ENCODE measurements around the gene MTX2. TPM values are rescaled to one million over a fixed set of nuclear protein-coding genes. Genes with fewer than 3 reads are reported as not detected.

Gene MTX2
- total RNA-seq, 2 donors from 2014 or later: 6.6 to 15.6 TPM

- H3K9me3 ChIP-seq: no peaks in the 10 kb centered on the region
- ATAC-seq (no peak), DNase-seq (no peak)
- H3K27ac ChIP-seq: no peak overlapping the region
- no peaks in the 10 kb centered on the region for H3K27me3 ChIP-seq
- no peak overlapping the region for H3K4me3 ChIP-seq
- intact Hi-C loops (cut with DNase I): no loop called here
- TF ChIP-seq CTCF (IDR thresholded peaks at IDR 0.05): no peak
- no peak for TF ChIP-seq POLR2A (IDR thresholded peaks at IDR 0.05)
- peaks cover 5 to 6% of the 10 kb centered on the region in 2 donors for H3K36me3 ChIP-seq (replicated peaks in 1 of 2; ENCODE audit: insufficient read depth in 1 of 2, low read depth in 2 of 2)
- no peaks in the 10 kb centered on the region for H3K4me1 ChIP-seq
- WGBS, 2 donors: 98 to 100% methylated on average over 1 of the region's 1 CpG
Observed at GRCh38 chr2:176334729-176335128, 65.5 kb downstream of the MTX2 start.

- intact Hi-C loops (cut with DNase I): no loop called here
- no peaks in the 10 kb centered on the region for H3K9me3 ChIP-seq
- ATAC-seq (no peak), DNase-seq (no peak)
- 94 to 99% methylated on average over 3 of the region's 3 CpGs for WGBS, 2 donors
- no peaks in the 10 kb centered on the region for H3K4me1 ChIP-seq
- TF ChIP-seq POLR2A (IDR thresholded peaks at IDR 0.05) (no peak), CTCF (IDR thresholded peaks at IDR 0.05) (no peak)
- no peak overlapping the region for H3K4me3 ChIP-seq
- H3K36me3 ChIP-seq (replicated peaks in 1 of 2; ENCODE audit: insufficient read depth in 1 of 2, low read depth in 2 of 2): peaks cover 3 to 5% of the 10 kb centered on the region in 2 donors
- H3K27me3 ChIP-seq: no peaks in the 10 kb centered on the region
- H3K27ac ChIP-seq: no peak overlapping the region
Observed at GRCh38 chr2:176338395-176338794, 69.2 kb downstream of the MTX2 start.

GRCh38 chr2:176339208-176339607, 70.0 kb downstream of the MTX2 start:
- WGBS, 2 donors: 100% methylated on average over 1 of the region's 1 CpG
- H3K4me3 ChIP-seq: no peak overlapping the region
- intact Hi-C loops (cut with DNase I): no loop called here
- H3K36me3 ChIP-seq (replicated peaks in 1 of 2; ENCODE audit: insufficient read depth in 1 of 2, low read depth in 2 of 2): peaks cover 3 to 5% of the 10 kb centered on the region in 2 donors
- TF ChIP-seq CTCF (IDR thresholded peaks at IDR 0.05) (no peak), POLR2A (IDR thresholded peaks at IDR 0.05) (no peak)
- H3K4me1 ChIP-seq: no peaks in the 10 kb centered on the region
- DNase-seq: no peak
- H3K9me3 ChIP-seq: no peaks in the 10 kb centered on the region
- no peak for ATAC-seq
- H3K27ac ChIP-seq: no peak overlapping the region
- no peaks in the 10 kb centered on the region for H3K27me3 ChIP-seq

DNA sequence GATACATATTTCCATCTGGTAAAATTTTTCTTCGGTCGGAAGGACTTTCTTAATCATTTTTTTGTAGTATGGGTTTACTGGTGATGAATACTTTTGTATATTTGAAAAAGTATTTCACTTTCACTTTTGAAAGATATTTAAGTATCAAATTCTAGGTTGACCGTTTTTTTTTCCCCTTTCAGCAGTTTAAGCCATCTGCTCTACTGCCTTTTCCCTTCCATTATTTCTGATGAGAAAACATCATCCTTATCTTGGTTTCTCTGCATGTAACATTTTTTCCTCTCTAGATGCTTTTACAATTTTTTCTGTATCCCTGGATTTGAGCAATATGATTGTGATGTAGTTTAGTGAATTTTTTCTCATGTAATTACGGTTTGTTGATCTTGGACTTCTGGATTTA, 87.0 kb downstream of the MTX2 start:
- H3K4me3 ChIP-seq: no peak overlapping the region
- WGBS, 2 donors: 86 to 87% methylated on average over 4 of the region's 4 CpGs
- H3K27ac ChIP-seq: no peak overlapping the region
- H3K9me3 ChIP-seq: no peaks in the 10 kb centered on the region
- H3K4me1 ChIP-seq: no peaks in the 10 kb centered on the region
- H3K36me3 ChIP-seq (replicated peaks in 1 of 2; ENCODE audit: insufficient read depth in 1 of 2, low read depth in 2 of 2): no peaks in the 10 kb centered on the region
- no peaks in the 10 kb centered on the region for H3K27me3 ChIP-seq
- intact Hi-C loops (cut with DNase I): no loop called here
- TF ChIP-seq POLR2A (IDR thresholded peaks at IDR 0.05) (no peak), CTCF (IDR thresholded peaks at IDR 0.05) (no peak)
- no peak for ATAC-seq
- no peak for DNase-seq

- no peak for TF ChIP-seq CTCF (IDR thresholded peaks at IDR 0.05)
- TF ChIP-seq POLR2A (IDR thresholded peaks at IDR 0.05): no peak
- H3K36me3 ChIP-seq (replicated peaks in 1 of 2; ENCODE audit: insufficient read depth in 1 of 2, low read depth in 2 of 2): no peaks in the 10 kb centered on the region
- H3K27ac ChIP-seq: no peak overlapping the region
- H3K9me3 ChIP-seq: no peaks in the 10 kb centered on the region
- no peaks in the 10 kb centered on the region for H3K27me3 ChIP-seq
- no peak overlapping the region for H3K4me3 ChIP-seq
- H3K4me1 ChIP-seq: no peaks in the 10 kb centered on the region
- intact Hi-C loops (cut with DNase I): no loop called here
- 54 to 57% methylated on average over 3 of the region's 3 CpGs for WGBS, 2 donors
- no peak for ATAC-seq
- DNase-seq: no peak
Observed at GRCh38 chr2:176364273-176364977, 95.2 kb downstream of the MTX2 start.

Data from body of pancreas (tissue), 4 donors.